Fibroblast of lung (primary cell): ENCODE data around the gene NUDT5. TPM values are rescaled to one million over a fixed set of nuclear protein-coding genes. Genes with fewer than 3 reads are reported as not detected.

Experiments used
- DNase-seq, 2 donors: peaks; one replicate each; pipeline versions ENCODE4 v3.0.0 to v3.0.0-alpha.2; 2010; ENCODE audit warnings: low read depth in 2 of 2
- H2AFZ ChIP-seq: 2 replicates; pipeline ENCODE4 v1.5.1; 2012; ENCODE audit warnings: low read length, control low read depth, inconsistent platforms
- H3K27ac ChIP-seq: 2 replicates; pipeline ENCODE4 v1.5.1; 2011; ENCODE audit warnings: low read length, control low read depth; ENCODE audit not compliant: insufficient read depth
- H3K27me3 ChIP-seq: 2 replicates; pipeline ENCODE4 v1.5.1; 2011; ENCODE audit warnings: mild to moderate bottlenecking, low read length; ENCODE audit not compliant: control insufficient read depth, insufficient read depth
- H3K36me3 ChIP-seq: 2 replicates; pipeline ENCODE4 v1.5.1; 2011; ENCODE audit warnings: low read length; ENCODE audit not compliant: control insufficient read depth, insufficient read depth
- H3K4me1 ChIP-seq: 2 replicates; pipeline ENCODE4 v1.5.1; 2011; ENCODE audit warnings: low read length; ENCODE audit not compliant: control insufficient read depth, insufficient read depth; ENCODE audit errors: extremely low read depth
- H3K4me2 ChIP-seq: 2 replicates; pipeline ENCODE4 v1.5.1; 2011; ENCODE audit warnings: low read length, control low read depth; ENCODE audit not compliant: insufficient read depth; ENCODE audit errors: extremely low read depth
- H3K4me3 ChIP-seq, 4 experiments: fragments of 200-600 bp in 1 of 4; sonication (generic) in 1 of 4; replicated peaks in 1 of 4; 2 replicates each; pipeline ENCODE4 v1.5.1; 2011 to 2016; ENCODE audit warnings: low read length in 4 of 4, low read depth in 3 of 4, mild to moderate bottlenecking in 3 of 4, control low read depth in 2 of 4, inconsistent platforms in 1 of 4, mixed read lengths in 1 of 4; ENCODE audit not compliant: insufficient read depth in 1 of 4; ENCODE audit errors: control extremely low read depth in 1 of 4
- H3K79me2 ChIP-seq: 2 replicates; pipeline ENCODE4 v1.5.1; 2012; ENCODE audit warnings: mild to moderate bottlenecking, low read length, inconsistent platforms; ENCODE audit not compliant: control insufficient read depth, insufficient read depth
- H3K9ac ChIP-seq: 2 replicates; pipeline ENCODE4 v1.5.1; 2011; ENCODE audit warnings: mild to moderate bottlenecking, low read length, control low read depth; ENCODE audit not compliant: insufficient read depth
- H3K9me3 ChIP-seq: 2 replicates; pipeline ENCODE4 v1.5.1; 2012; ENCODE audit warnings: low read depth, low read length; ENCODE audit not compliant: control insufficient read depth, insufficient read depth
- H4K20me1 ChIP-seq: 2 replicates; pipeline ENCODE4 v1.5.1; 2011; ENCODE audit warnings: low read length; ENCODE audit not compliant: control insufficient read depth, insufficient read depth; ENCODE audit errors: extremely low read depth
- CTCF ChIP-seq, 2 donors: IDR thresholded peaks in 1 of 2; conservative IDR thresholded peaks in 1 of 2; 1 replicate in 1 of 2; 2 replicates in 1 of 2; pipeline ENCODE4 v1.5.1; 2011 to 2012; ENCODE audit warnings: low read length in 2 of 2, control low read depth in 1 of 2, inconsistent platforms in 1 of 2, low read depth in 1 of 2, mild to moderate bottlenecking in 1 of 2
- EZH2 ChIP-seq: IDR thresholded peaks from 2 replicates; pipeline ENCODE4 v1.5.1; 2012; ENCODE audit warnings: low read length, control low read depth, mild to moderate bottlenecking; ENCODE audit errors: missing control alignments
- polyA plus RNA-seq, 2 donors: library from polyadenylated mRNA; depleted of rRNA in 1 of 2; stranded (reverse) in 1 of 2; unstranded in 1 of 2; fragments of >200 nt; gene quantifications; 2 replicates each; pipeline ENCODE4 v1.2.1, GENCODE V29; 2011 to 2012; ENCODE audit warnings: missing spikeins in 1 of 2
- total RNA-seq: library from RNA; depleted of rRNA; stranded (reverse); fragments of >200 nt; gene quantifications from 2 replicates; pipeline ENCODE4 v1.2.1, GENCODE V29; 2014

The NUDT5 gene
- total and polyA plus RNA-seq, 2 donors (not counting 1 experiment from before 2014, with no cell fraction given) = 58.8 to 69.4 TPM

- peak overlapping the region; percentile 98 for H2AFZ ChIP-seq
- H3K4me3 ChIP-seq = peak overlapping the region; percentile 59 to 98 (median 80)
- peak overlapping the region; percentile 97 for H3K4me2 ChIP-seq
- no peaks in the 10 kb centered on the region for H4K20me1 ChIP-seq
- H3K9me3 ChIP-seq = no peaks in the 10 kb centered on the region
- no peaks in the 10 kb centered on the region for H3K36me3 ChIP-seq
- no peaks in the 10 kb centered on the region for H3K27me3 ChIP-seq
- H3K9ac ChIP-seq = peak overlapping the region; percentile 83
- peak; percentile 69 to 75 for DNase-seq
- no peaks in the 10 kb centered on the region for H3K4me1 ChIP-seq
- no peak for TF ChIP-seq EZH2
- TF ChIP-seq CTCF (conservative IDR thresholded peaks at IDR 0.05 in 1 of 2, IDR thresholded peaks at IDR 0.05 in 1 of 2; ENCODE audit: low read depth in 1 of 2, low read length in 2 of 2) = peak; percentile 69 to 71
- peak overlapping the region; percentile 61 for H3K27ac ChIP-seq
- H3K79me2 ChIP-seq = peaks cover 13% of the 10 kb centered on the region
Observed at GRCh38 chr10:12130237-12130872, 65.3 kb downstream of the NUDT5 start.

- H3K4me2 ChIP-seq = peak within 1 kb of the TSS; percentile 97
- H3K27ac ChIP-seq = peak within 1 kb of the TSS; percentile 87
- H3K9ac ChIP-seq = peak within 1 kb of the TSS; percentile 89
- DNase-seq = peak; percentile 77 to 86
- peak within 1 kb of the TSS; percentile 59 to 98 (median 80) for H3K4me3 ChIP-seq
- H2AFZ ChIP-seq = peak within 1 kb of the TSS; percentile 98
- H3K27me3 ChIP-seq = no peaks in the 10 kb centered on the region
- no peak for TF ChIP-seq EZH2
- no peaks in the 10 kb centered on the region for H3K9me3 ChIP-seq
- H4K20me1 ChIP-seq = no peaks in the 10 kb centered on the region
- H3K79me2 ChIP-seq = peaks cover 13% of the 10 kb centered on the region
- no peaks in the 10 kb centered on the region for H3K4me1 ChIP-seq
- H3K36me3 ChIP-seq = no peaks in the 10 kb centered on the region
Observed at GRCh38 chr10:12129222-12130111, 66.2 kb downstream of the NUDT5 start, which contains the start of gene SEC61A2. SEC61A2 (plus strand) TSS chr10:12129677; CDS start chr10:12129788, 111 bp downstream.

GRCh38 chr10:12121673-12122072, 74.0 kb downstream of the NUDT5 start:
- H3K9me3 ChIP-seq = no peaks in the 10 kb centered on the region
- TF ChIP-seq EZH2 (no peak), CTCF (conservative IDR thresholded peaks at IDR 0.05 in 1 of 2, IDR thresholded peaks at IDR 0.05 in 1 of 2; ENCODE audit: low read depth in 1 of 2, low read length in 2 of 2) (no peak)

More at GRCh38 chr10:12121673-12122072, 74.0 kb downstream of the NUDT5 start:
- Histone ChIP-seq H2AFZ (no peak overlapping the region), H3K4me2 (no peak overlapping the region), H3K36me3 (no peaks in the 10 kb centered on the region), H3K27ac (no peak overlapping the region), H3K9ac (no peak overlapping the region), H3K79me2 (no peaks in the 10 kb centered on the region), H3K27me3 (no peaks in the 10 kb centered on the region), H4K20me1 (no peaks in the 10 kb centered on the region), H3K4me3 (no peak overlapping the region), H3K4me1 (no peaks in the 10 kb centered on the region)
- DNase-seq = no peak

Other genes starting within 250 kb of the NUDT5 start
- 16.4 and 22.6 TPM in 2 replicates for gene UPF2, start 153.1 kb downstream of the NUDT5 start, total RNA-seq
- gene UPF2, start 153.1 kb downstream of the NUDT5 start, polyA plus RNA-seq = 17.0 and 20.8 TPM in 2 replicates
- gene DHTKD1, start 126.9 kb downstream of the NUDT5 start, total RNA-seq = 20.0 and 23.1 TPM in 2 replicates
- gene DHTKD1, start 126.9 kb downstream of the NUDT5 start, polyA plus RNA-seq = 20.5 and 27.4 TPM in 2 replicates
- gene SEC61A2, start 66.2 kb downstream of the NUDT5 start, total RNA-seq = 5.6 and 9.2 TPM in 2 replicates
- gene SEC61A2, start 66.2 kb downstream of the NUDT5 start, polyA plus RNA-seq = 12.6 and 12.8 TPM in 2 replicates
- 138 and 144 TPM in 2 replicates for gene CDC123, start 297 bp upstream of the NUDT5 start, total RNA-seq
- gene CDC123, start 297 bp upstream of the NUDT5 start, polyA plus RNA-seq = 172 and 225 TPM in 2 replicates
- 1.5 and 2.3 TPM in 2 replicates for gene CAMK1D, start 153.7 kb upstream of the NUDT5 start, total RNA-seq
- 1.5 and 2.3 TPM in 2 replicates for gene CAMK1D, start 153.7 kb upstream of the NUDT5 start, polyA plus RNA-seq